HG02623 (cell line): ENCODE results near the gene KRTAP2-3.
"Not testable (repeated sequence)": the region's sequence is repeated elsewhere in the genome, so short reads cannot be mapped to it uniquely, and the experiment has no call there.

Experiments
- ATAC-seq: cut with Tn5 transposase; IDR thresholded peaks from one replicate; pipeline ENCODE4 v1.9.1; 2021; ENCODE audit warnings: moderate library complexity; ENCODE audit not compliant: unreplicated experiment

The KRTAP2-3 gene

DNA sequence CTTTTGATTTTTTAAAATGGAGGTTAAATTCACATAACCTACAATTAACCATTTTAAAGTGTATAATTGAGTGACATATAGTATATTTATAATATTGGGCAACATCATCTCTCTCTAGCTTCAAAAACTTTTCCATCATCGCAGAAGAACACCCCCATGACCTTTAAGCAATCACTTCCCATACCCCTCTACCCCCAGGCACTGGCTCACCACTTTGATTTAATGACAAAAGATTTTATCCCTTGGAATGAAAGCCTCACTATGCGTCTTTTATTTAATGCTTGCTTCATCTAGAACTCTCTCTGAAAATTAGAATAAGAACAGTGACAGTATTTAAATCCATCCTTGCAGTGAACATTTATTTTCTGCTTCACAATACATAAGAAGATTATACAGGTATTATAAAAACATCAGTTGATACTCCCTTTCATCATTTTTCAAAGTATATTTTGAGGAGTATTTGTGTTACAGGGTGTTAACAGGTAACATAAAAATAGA is 22.0 kb downstream of the KRTAP2-3 start:
- no peak for ATAC-seq

DNA sequence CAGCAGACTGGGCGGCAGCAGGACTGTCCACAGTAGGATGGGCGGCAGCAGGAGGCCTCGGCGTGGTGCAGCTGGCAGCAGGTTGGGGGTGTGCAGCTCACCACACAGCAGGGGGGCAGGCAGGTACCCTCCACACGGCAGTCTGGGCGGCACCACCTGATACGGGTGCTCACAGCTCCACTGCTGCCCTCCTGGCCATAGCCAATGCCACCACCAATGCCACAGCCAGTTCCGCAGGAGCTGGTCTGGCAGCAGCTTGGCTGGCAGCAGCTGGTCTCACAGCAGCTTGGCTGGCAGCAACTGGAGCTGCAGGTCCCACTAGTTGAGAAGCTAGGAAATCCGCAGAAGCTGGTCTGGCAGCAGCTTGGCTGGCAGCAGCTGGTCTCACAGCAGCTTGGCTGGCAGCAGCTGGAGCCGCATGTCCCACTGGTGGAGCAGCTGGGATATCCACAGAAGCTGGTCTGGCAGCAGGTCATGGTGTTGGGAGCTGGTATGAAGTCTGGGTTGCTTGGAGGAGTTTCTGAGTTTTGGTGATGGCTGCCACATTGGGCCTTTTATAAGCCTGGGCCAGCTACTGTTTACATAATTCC is 25.5 kb downstream of the KRTAP2-3 start, which contains the start of gene KRTAP1-3:
TSS of gene KRTAP1-3 (minus strand) at position 529 of the 590 bp plus-strand sequence. CDS start at position 476, 53 bp downstream.
- ATAC-seq: not testable (repeated sequence)

DNA sequence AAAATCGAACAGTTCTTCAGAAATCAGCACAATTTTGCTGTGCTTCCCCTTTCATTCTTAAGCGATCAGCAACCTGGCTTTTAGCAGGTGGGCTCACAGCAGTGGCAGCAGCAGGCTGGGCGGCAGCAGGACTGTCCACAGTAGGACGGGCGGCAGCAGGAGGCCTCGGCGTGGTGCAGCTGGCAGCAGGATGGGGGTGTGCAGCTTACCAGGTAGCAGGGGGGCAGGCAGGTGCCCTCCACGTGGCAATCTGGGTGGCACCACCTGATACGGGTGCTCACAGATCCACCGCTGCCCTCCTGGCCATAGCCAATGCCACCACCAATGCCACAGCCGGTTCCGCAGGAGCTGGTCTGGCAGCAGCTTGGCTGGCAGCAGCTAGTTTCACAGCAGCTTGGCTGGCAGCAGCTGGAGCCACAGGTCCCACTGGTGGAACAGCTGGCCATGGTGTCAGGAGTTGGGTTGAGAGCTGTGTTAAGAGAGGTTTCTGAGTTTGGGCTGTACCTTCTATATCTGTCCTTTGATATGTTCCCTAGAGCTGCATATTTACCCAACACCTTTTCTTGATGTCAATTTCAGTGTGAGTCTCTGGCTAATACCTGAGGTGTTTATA is 30.2 kb downstream of the KRTAP2-3 start, which contains the start of gene KRTAP1-4:
TSS of gene KRTAP1-4 (minus strand) at position 563 of the 613 bp plus-strand sequence. CDS start at position 446, 117 bp downstream.
- ATAC-seq: no peak

DNA sequence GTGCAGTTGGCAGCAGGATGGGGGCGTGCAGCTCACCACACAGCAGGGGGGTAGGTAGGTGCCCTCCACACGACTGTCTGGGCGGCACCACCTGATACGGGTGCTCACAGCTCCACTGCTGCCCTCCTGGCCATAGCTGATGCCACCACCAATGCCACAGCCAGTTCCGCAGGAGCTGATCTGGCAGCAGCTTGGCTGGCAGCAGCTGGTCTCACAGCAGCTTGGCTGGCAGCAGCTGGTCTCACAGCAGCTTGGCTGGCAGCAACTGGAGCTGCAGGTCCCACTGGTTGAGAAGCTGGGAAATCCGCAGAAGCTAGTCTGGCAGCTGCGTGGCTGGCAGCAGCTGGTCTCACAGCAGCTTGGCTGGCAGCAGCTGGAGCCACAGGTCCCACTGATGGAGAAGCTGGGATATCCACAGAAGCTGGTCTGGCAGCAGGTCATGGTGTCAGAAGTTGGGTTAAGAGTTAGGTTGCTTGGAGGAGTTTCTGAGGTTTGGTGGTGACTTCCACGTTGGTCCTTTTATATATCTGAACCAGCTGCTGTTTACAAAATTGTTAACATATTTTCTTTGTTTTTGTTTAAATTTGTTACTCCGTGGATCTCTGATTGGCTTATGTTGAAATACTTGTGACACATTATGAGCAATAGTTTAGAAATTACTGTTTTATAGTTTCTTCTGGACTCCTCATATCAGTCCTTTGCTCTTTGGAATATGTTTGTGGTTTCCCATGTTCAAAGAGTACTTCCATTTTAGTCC is 33.0 kb downstream of the KRTAP2-3 start, which contains the start of gene KRTAP1-5:
TSS of gene KRTAP1-5 (minus strand) at position 494 of the 757 bp plus-strand sequence. CDS start at position 441, 53 bp downstream.
- ATAC-seq: no peak

DNA sequence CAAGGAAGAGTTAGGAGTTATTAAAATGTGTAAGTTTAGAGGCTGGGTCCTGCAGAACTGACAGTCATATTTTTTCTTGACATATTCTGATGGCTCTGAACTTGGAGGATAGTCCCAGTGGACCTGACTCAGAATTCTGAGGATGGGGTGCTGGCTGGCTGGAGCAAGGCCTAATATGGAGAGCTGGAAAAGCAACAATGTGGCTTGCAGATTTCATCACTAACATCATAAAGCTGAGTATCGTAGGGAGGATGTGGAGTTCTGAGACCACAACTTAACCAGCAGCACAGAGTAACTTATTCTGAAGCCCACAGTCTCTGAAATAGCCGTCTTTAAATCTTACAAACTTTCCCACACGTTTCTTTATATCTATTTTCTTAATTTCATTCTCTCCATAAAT is 35.2 kb downstream of the KRTAP2-3 start:
- no peak for ATAC-seq

DNA sequence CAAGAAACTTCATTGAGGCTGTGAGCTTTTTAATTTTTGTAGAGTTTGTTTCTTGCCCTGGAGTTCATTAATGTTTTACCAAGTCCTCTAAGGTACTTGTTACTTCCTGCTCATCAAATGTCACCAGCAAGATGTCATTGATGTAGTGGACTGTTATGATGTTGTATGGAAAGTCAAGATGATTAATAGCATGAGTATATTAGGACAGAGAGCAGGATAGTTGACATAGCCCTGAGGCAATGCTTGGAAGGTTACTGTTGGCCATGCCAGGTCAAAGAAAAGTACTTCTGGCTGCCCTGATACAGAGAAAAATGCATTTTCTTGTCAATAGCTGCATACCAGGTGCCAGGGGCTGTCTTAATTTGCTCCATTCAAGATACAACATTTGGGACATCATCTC is 39.6 kb downstream of the KRTAP2-3 start:
- no peak for ATAC-seq

DNA sequence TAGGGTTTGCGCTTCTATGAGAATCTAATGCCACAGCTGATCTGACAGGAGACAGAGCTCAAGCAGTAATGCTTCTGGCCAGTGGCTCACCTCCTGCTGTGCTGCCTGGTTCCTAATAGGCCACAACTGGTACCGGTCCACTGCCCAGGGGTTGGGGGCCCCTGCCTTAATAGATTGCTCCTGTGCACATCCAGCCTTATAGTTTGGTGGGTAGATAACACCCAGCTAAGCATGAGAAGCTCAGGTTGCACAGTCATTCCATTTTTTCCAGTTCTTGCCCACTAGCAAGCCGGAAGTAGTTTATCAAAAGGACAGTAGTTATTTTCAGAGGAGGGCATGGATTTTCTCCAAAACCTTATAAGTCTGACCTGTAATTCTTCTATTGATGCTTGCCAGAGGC is 40.5 kb downstream of the KRTAP2-3 start:
- no peak for ATAC-seq

DNA sequence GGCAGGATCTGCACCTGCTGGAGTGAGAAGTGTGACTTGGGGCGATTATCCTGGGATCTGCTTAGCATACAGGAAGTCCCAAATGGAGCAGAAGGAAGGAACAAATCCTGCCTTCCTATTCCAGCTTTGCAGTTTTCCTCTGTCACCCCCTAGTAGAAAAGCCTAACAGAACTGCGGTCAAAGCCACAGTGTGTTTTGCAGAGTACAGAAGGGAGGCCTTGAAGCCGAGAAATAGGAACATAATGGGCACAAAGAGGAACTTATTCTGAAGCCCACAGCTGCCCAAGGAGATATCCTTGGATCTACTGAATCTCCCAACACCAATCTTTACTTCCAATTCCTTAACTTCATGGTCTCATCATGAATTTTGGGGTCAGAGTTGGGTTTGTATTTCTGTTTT is 41.4 kb downstream of the KRTAP2-3 start:
- no peak for ATAC-seq

DNA sequence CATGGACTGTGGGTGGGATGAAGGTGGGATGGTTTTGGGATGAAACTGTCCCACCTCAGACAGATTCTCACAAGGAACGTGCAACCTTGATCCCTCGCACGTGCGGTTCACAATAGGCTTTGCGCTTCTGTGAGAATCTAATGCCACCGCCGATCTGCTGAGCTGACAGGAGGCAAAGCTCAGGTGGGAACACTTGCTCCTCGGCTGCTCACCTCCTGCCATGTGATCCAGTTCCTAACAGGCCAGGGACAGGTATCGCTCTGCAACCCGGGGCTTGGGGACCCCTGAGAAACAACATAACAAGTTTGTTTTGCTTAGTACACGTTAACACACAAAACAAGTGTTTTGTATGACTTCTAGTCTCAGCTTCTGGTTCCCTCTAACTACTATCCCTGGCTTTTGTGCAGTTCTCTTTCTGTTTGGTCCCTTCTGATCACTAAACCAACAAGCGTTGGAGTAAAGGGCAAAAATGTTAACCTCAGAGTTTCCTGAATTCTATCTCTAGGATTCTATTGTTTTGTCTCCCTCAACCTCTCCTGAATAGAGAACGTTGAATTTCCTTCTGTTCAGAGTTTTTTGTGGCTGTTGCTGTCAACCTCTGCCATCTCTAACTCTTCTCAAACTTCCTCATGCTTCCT is 43.2 kb downstream of the KRTAP2-3 start:
- ATAC-seq: no peak

DNA sequence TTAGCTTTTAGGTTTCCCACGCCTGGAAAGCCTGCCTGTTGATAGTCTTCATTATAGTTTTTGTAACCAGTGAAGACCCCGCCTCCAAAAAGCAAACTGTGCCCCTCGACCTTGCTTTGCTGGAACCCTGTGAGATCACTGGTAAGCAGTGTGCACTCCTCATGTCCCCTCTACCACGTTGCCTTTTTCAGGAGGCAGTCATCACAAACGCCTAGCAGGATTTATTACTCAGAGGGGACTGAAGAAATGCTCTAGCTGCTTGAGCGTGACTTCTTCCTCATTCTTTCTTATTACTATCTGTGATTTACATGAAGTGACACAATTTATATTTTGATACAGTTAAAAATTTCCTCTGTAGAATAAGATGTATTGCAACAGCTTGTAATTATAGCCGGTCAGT is 44.5 kb downstream of the KRTAP2-3 start:
- ATAC-seq: no peak

DNA sequence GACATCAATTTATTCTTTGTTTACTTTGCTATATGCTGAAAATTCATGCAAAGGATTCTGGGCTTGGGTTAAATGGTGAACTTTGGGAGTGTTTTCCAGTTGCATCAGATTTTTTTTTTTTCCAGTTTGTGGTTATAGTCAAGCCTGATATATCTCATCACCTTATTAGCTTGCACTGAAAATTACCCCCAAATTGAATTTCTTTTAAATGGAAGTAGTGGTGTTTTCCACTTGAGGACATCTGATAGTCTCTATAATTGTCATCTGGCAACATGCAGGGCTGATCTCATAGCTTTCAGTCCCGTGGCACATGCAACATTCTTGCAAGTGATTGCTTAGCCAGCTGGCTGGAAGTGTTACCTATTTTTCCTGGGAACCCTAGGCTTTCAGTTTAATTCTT is 46.3 kb downstream of the KRTAP2-3 start:
- ATAC-seq: no peak

DNA sequence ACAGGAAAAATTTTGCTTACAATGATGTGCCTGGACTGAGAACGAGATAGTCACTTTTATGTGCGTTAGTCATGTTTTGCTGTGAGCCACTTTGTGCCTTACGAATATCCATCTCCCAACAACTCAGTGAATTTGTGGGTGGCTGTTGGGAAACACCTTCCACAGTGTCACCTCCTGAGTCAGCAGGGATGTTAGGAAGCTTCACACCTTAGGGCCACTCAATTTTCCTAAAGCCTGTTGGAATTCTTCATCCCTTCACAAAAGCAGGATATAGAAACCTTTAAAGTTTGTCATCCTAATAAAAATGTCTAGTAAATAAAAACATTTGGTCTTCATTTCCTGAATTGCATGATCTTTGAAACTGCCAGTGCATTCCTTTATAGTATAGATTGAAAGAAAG is 46.7 kb downstream of the KRTAP2-3 start:
- no peak for ATAC-seq

DNA sequence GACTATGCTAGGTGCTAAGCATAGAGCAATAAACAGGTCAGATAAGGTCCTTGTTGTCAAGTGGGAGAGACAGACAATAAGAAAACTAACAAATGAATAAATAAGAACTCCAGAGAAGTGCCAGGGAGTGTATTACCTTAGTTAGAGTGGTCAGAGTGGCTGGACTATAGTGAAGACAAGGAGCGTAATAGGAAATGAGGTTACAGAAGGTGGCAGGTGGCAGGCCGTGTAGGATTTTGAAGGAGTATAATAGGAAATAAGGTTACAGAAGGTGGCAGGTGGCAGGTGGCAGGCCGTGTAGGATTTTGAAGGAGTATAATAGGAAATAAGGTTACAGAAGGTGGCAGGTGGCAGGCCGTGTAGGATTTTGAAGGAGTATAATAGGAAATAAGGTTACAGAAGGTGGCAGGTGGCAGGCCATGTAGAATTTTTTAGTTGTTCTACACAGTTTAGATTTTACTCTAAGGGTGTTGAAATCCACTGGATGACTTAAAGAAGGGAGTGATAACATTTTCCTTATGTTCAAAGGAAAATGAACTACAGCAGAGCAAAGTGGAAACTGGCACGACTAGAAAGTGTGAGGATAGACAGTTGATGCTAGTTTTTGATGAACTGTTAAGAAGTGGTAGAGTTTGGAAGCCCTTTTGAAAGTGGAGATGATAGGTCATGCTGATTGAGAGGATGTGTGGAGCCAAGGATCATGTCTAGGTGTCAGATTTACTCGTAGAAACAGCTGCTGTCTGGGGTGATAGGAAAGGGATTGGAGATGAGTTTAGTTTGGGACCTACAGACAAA is 47.4 kb downstream of the KRTAP2-3 start:
- ATAC-seq: no peak

DNA sequence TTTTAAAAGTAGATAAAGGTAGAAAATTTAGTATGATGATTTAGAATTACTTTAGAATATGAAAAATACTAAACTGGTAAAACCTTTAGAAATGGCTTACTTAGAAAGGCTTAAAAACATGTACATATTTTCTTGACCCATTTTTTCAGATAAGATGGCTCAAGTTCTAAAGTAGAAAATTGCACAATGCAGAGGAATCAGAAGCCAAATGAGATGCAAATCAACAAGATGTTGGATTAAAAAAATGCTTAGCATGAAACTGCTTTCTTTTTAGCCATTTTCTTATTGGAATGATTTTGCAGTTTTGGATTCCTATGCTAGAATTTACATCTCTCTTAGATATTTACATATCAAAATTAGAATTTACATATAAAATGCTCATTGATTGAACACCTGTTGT is 49.5 kb downstream of the KRTAP2-3 start:
- ATAC-seq: no peak

DNA sequence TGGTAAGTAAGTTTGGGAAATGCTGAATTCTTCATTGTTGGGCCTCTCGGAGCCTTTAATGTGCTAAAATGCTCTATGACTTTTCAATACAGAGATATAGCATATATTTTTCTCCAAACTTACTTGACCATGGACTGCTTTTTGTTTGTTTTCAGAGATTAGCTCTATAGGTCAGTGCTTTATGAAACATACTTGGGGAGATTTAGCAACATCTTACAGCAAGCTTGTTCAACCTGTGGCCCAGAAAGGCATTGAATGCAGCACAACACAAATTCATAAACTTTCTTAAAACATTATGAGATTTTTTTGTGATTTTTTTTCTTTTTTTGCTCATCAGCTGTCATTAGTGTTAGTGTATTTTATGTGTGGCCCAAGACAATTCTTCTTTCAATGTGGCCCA is 50.0 kb downstream of the KRTAP2-3 start:
- no peak for ATAC-seq

DNA sequence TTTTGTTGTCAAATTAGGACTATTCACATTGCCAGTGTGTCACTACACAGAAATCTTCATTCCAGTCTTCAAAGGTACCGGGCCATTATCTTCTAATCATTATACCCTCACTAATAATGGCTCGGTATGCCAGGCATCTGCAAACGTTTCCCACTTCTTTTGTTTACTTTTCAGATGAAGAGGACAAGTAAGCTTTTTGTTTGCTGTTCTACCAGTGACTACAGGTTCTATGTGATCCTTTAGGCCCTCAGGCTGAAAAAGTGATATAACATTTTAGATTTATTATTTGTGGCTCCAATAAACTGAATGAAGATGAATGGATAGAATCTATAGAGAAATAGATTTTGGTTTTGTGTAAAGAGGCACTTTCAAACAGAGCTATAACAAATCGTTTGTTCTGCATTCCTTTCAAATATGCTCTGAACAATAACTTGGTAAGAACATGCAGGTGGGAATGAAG is 50.6 kb downstream of the KRTAP2-3 start:
- no peak for ATAC-seq
